NCI-H1417 (cell line): ENCODE results near the gene PARVA.

Source experiments
- DNase-seq, 3 experiments: peaks; one replicate each; lab custom pipeline; 2025; lab: John Stamatoyannopoulos, UW

PARVA gene

GRCh38 chr11:12403997-12404350 is 26.6 kb downstream of the PARVA start:
- no peak for DNase-seq

GRCh38 chr11:12404436-12404835 is 27.1 kb downstream of the PARVA start:
- no peak for DNase-seq

GRCh38 chr11:12408156-12408770 is 30.9 kb downstream of the PARVA start:
- DNase-seq, result no peak

- no peak for DNase-seq
Observed at GRCh38 chr11:12409621-12410005, 32.2 kb downstream of the PARVA start.

- peak in 2 of 3 experiments; percentile 2 to 56 for DNase-seq
Observed at GRCh38 chr11:12410006-12410728, 32.8 kb downstream of the PARVA start.

GRCh38 chr11:12411393-12411792 is 34.0 kb downstream of the PARVA start:
- DNase-seq, result no peak

GRCh38 chr11:12411806-12412727 is 34.7 kb downstream of the PARVA start:
- peak; percentile 56 to 77 (median 68) for DNase-seq

GRCh38 chr11:12413141-12414052 is 36.0 kb downstream of the PARVA start:
- no peak for DNase-seq

- no peak for DNase-seq
Observed at GRCh38 chr11:12414611-12415010, 37.2 kb downstream of the PARVA start.

GRCh38 chr11:12415342-12415966 is 38.1 kb downstream of the PARVA start:
- DNase-seq, result no peak

- no peak for DNase-seq
Observed at GRCh38 chr11:12416552-12416951, 39.2 kb downstream of the PARVA start.

- DNase-seq, result no peak
Observed at GRCh38 chr11:12417691-12418611, 40.6 kb downstream of the PARVA start.

GRCh38 chr11:12420040-12420439 is 42.7 kb downstream of the PARVA start:
- no peak for DNase-seq

GRCh38 chr11:12420706-12421105 is 43.3 kb downstream of the PARVA start:
- no peak for DNase-seq

GRCh38 chr11:12421386-12421785 is 44.0 kb downstream of the PARVA start:
- no peak for DNase-seq

GRCh38 chr11:12426176-12426575 is 48.8 kb downstream of the PARVA start:
- no peak for DNase-seq

- no peak for DNase-seq
Observed at GRCh38 chr11:12429155-12429554, 51.8 kb downstream of the PARVA start.

- DNase-seq, result no peak
Observed at GRCh38 chr11:12430351-12430750, 53.0 kb downstream of the PARVA start.

GRCh38 chr11:12430954-12431595 is 53.7 kb downstream of the PARVA start:
- no peak for DNase-seq

- no peak for DNase-seq
Observed at GRCh38 chr11:12432507-12432906, 55.1 kb downstream of the PARVA start.
